Kidney (tissue), 14 donors: Measurements from ENCODE around the gene OBSCN. TPM values are rescaled to one million over a fixed set of nuclear protein-coding genes. Genes with fewer than 3 reads are reported as not detected.

Experiments used
- DNase-seq, 5 donors: peaks; one replicate each; pipeline ENCODE4 v3.0.0-alpha.2; 2013 to 2020
- FAIRE-seq: peaks from 2 replicates; lab custom pipeline; 2012; peaks lifted over from hg19 to GRCh38; lab: Jason Lieb, UNC
- H3K27ac ChIP-seq, 2 donors: one replicate each; pipeline ENCODE4 v1.7.0; 2013; ENCODE audit warnings: low read depth in 2 of 2, low read length in 2 of 2, inconsistent platforms in 1 of 2
- H3K27me3 ChIP-seq: one replicate; pipeline ENCODE4 v1.7.1; 2013; ENCODE audit warnings: low read length, inconsistent platforms; ENCODE audit not compliant: control insufficient read depth, insufficient read depth
- H3K36me3 ChIP-seq, 3 donors: one replicate each; pipeline versions ENCODE4 v1.7.0 to v1.7.1; 2013; ENCODE audit warnings: low read length in 3 of 3, control low read depth in 1 of 3, inconsistent platforms in 1 of 3; ENCODE audit not compliant: insufficient read depth in 3 of 3, control insufficient read depth in 2 of 3
- H3K4me1 ChIP-seq, 3 donors: one replicate each; pipeline versions ENCODE4 v1.7.0 to v1.7.1; 2013; ENCODE audit warnings: low read length in 3 of 3, inconsistent platforms in 1 of 3, low read depth in 1 of 3; ENCODE audit not compliant: control insufficient read depth in 2 of 3, insufficient read depth in 2 of 3
- H3K4me3 ChIP-seq, 3 donors: one replicate each; pipeline versions ENCODE4 v1.7.0 to v1.8.1; 2013; ENCODE audit warnings: low read length in 3 of 3, control low read depth in 1 of 3, inconsistent platforms in 1 of 3
- H3K9ac ChIP-seq, 3 donors: one replicate each; pipeline versions ENCODE4 v1.7.0 to v1.7.1; 2013; ENCODE audit warnings: low read length in 3 of 3, control low read depth in 1 of 3, inconsistent platforms in 1 of 3
- H3K9me3 ChIP-seq, 3 donors: one replicate each; pipeline versions ENCODE4 v1.7.0 to v1.7.1; 2013; ENCODE audit warnings: low read length in 3 of 3, control low read depth in 1 of 3, inconsistent platforms in 1 of 3; ENCODE audit not compliant: control insufficient read depth in 2 of 3, insufficient read depth in 1 of 3
- intact Hi-C: fragments of 100-400 bp; cut with DNase I; formaldehyde crosslinking; loops from one replicate; pipeline ENCODE4 v1.11.1; 2022
- polyA plus RNA-seq: library from polyadenylated mRNA; stranded (reverse); fragments of 350-450 nt; fragmentation: Illumina TruSeq; extraction: RNeasy Lipid Tissue Mini Kit (QIAGEN cat#74804); gene quantifications from one replicate; pipeline ENCODE4 v1.2.3, GENCODE V29; 2014; ENCODE audit warnings: low read depth, low replicate concordance; ENCODE audit not compliant: insufficient read depth
- total RNA-seq: library from RNA; stranded (reverse); fragmentation: NEBNext Ultra II Directional; extraction: Animal tissue kit (Norgen Biotek cat#: 25700); gene quantifications from one replicate; pipeline ENCODE4 v1.2.1, GENCODE V29; 2021
- TF ChIP-seq, protein P1 (sequence below): IDR thresholded peaks from 3 replicates; pipeline ENCODE4 v1.5.1; 2012; ENCODE audit warnings: mild to moderate bottlenecking, moderate library complexity, borderline replicate concordance; ENCODE audit not compliant: insufficient read depth; ENCODE audit errors: extremely low read depth
- donor health status: control.
- donor health status: control.
- donor health status: control.
- donor health status: control.
- donor health status: control.
- donor health status: DM: yes; HTN: yes; CAD: no.
- donor health status: Normal renal cell carcinoma (clear cell type).

OBSCN gene
- total and polyA plus RNA-seq, 2 donors from 2014 or later = 14.5 to 30.0 TPM

DNA sequence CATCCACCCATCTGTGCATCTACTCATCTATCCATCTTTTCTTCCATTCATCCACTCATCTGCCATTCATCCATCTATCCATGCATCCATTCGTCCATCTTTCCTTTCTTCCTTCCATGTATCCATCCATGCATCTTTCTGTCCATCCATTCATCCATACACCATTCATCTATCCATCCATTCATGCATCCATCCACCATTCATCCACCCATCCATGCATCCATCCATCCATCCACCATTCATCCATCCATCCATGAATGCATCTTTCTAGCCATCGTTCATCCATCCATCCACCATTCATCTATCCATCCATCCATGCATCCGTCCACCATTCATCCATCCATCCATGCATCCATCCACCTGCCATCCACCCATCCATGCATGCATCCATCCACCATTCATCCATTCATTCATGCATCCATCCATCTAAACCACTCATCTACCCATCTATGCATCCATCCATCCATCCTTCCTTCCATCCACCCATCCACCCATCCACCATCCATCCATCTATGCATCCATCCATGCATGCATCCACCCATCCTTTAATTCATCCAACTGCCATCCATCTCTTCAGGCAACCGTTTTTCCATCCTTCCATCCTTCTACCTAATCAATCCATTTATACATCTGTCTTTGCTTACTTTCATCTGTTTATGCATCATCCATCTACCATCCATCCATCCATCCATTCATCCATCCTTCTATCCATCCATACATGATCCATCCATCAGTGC lies 111.7 kb downstream of the OBSCN start:
- H3K4me3 ChIP-seq = no peak overlapping the region
- H3K9ac ChIP-seq = no peak overlapping the region
- no peaks in the 10 kb centered on the region for H3K27me3 ChIP-seq
- peaks cover 0 to 4% (median 2%) of the 10 kb centered on the region in 3 donors for H3K9me3 ChIP-seq
- FAIRE-seq (no peak), DNase-seq (no peak)
- H3K27ac ChIP-seq = no peak overlapping the region
- intact Hi-C loops = no loop called here
- H3K4me1 ChIP-seq = no peaks in the 10 kb centered on the region
- peaks cover 14 to 27% (median 21%) of the 10 kb centered on the region in 3 donors for H3K36me3 ChIP-seq
- TF ChIP-seq, protein P1, sequence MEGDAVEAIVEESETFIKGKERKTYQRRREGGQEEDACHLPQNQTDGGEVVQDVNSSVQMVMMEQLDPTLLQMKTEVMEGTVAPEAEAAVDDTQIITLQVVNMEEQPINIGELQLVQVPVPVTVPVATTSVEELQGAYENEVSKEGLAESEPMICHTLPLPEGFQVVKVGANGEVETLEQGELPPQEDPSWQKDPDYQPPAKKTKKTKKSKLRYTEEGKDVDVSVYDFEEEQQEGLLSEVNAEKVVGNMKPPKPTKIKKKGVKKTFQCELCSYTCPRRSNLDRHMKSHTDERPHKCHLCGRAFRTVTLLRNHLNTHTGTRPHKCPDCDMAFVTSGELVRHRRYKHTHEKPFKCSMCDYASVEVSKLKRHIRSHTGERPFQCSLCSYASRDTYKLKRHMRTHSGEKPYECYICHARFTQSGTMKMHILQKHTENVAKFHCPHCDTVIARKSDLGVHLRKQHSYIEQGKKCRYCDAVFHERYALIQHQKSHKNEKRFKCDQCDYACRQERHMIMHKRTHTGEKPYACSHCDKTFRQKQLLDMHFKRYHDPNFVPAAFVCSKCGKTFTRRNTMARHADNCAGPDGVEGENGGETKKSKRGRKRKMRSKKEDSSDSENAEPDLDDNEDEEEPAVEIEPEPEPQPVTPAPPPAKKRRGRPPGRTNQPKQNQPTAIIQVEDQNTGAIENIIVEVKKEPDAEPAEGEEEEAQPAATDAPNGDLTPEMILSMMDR = no peak

- no peak for FAIRE-seq
- TF ChIP-seq, protein P1 = no peak
- no peaks in the 10 kb centered on the region for H3K4me1 ChIP-seq
- no peaks in the 10 kb centered on the region for H3K27me3 ChIP-seq
- no peak overlapping the region for H3K4me3 ChIP-seq
- intact Hi-C loops = no loop called here
- no peak overlapping the region for H3K9ac ChIP-seq
- H3K9me3 ChIP-seq = peaks cover 0 to 7% (median 4%) of the 10 kb centered on the region in 3 donors
- H3K27ac ChIP-seq = no peak overlapping the region
- H3K36me3 ChIP-seq = peaks cover 17 to 27% (median 24%) of the 10 kb centered on the region in 3 donors
- no peak for DNase-seq
Measured at GRCh38 chr1:228320394-228320793, 112.5 kb downstream of the OBSCN start.

DNA sequence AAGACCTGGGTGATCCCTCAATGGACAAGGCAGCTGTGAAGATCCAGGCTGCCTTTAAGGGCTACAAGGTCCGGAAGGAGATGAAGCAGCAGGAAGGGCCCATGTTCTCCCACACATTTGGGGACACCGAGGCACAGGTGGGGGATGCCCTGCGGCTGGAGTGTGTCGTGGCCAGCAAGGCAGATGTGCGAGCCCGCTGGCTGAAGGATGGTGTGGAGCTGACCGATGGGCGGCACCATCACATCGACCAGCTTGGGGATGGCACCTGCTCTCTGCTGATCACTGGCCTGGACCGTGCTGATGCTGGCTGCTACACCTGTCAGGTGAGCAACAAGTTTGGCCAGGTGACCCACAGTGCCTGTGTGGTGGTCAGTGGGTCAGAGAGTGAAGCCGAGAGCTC lies 113.6 kb downstream of the OBSCN start:
- H3K27me3 ChIP-seq = no peaks in the 10 kb centered on the region
- H3K9me3 ChIP-seq = peaks cover 0 to 7% (median 4%) of the 10 kb centered on the region in 3 donors
- H3K4me3 ChIP-seq = no peak overlapping the region
- H3K9ac ChIP-seq = no peak overlapping the region
- H3K27ac ChIP-seq = no peak overlapping the region
- no peaks in the 10 kb centered on the region for H3K4me1 ChIP-seq
- peaks cover 17 to 27% (median 24%) of the 10 kb centered on the region in 3 donors for H3K36me3 ChIP-seq
- no peak for DNase-seq
- intact Hi-C loops = no loop called here
- TF ChIP-seq, protein P1 = no peak
- FAIRE-seq = no peak

GRCh38 chr1:228321895-228322294 lies 114.1 kb downstream of the OBSCN start:
- no peak overlapping the region for H3K27ac ChIP-seq
- TF ChIP-seq, protein P1 = no peak
- H3K4me3 ChIP-seq = no peak overlapping the region
- no peak overlapping the region for H3K9ac ChIP-seq
- H3K27me3 ChIP-seq = no peaks in the 10 kb centered on the region
- intact Hi-C loops = no loop called here
- DNase-seq (no peak), FAIRE-seq (no peak)
- H3K36me3 ChIP-seq = peaks cover 17 to 27% (median 24%) of the 10 kb centered on the region in 3 donors
- H3K4me1 ChIP-seq = no peaks in the 10 kb centered on the region
- peaks cover 0 to 7% (median 4%) of the 10 kb centered on the region in 3 donors for H3K9me3 ChIP-seq
